Measurements from ENCODE around the gene PROB1. TPM values are rescaled to one million over a fixed set of nuclear protein-coding genes. Genes with fewer than 3 reads are reported as not detected.

The PROB1 gene
- total and polyA plus RNA-seq, 9 of the 15 experiments (the other 6 are each of a cell fraction or from before 2014, with no cell fraction given), result 0.01 to 1.8 (median 0.47) TPM

DNA sequence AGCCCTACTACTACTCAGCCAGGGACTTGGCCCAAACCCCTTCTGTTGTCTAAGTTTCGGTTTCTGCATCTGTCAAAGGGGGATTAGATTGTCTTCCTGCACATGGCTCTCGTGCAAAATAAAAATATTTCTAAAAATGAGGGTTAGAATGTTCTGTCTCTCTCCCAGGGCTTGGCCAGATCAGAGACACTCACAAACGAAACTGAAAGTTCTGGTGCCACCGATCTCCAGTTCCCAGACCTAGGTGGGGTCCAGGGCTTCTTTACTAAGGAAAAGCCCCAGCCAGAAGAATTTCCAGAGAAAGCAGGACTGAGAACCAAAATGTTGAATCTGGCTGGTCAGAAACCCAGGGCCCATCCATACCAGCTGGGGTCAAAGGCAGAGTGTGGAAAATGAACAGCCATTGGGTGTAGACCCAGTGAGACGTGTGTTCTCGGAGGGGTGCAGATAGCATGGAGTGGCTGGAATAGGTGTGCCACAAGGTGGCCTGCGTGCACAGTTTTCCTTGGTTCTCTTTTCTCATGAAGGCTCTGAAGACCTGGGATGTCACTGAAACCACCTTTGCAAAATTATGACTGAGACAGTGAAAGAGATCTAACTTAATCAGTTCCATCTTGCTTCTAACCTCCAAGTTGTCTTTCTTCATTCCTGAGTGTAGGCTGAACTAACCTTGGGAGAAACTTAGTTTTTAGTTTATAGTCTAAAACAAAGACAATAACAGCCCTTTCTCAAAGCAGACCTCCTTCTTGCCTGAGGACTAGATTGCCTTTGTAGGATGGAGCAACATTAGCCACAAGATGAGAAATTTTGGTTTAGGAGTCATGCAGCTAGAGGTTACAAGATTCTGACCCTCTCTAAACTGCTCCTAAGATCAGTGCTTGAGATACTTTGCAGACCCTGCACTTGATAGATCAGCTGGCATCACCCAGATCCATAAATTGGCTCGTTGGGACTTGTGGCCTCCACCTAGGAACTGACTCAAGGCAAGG lies 9.5 kb downstream of the PROB1 start (continued):
- TF ChIP-seq, protein P1, sequence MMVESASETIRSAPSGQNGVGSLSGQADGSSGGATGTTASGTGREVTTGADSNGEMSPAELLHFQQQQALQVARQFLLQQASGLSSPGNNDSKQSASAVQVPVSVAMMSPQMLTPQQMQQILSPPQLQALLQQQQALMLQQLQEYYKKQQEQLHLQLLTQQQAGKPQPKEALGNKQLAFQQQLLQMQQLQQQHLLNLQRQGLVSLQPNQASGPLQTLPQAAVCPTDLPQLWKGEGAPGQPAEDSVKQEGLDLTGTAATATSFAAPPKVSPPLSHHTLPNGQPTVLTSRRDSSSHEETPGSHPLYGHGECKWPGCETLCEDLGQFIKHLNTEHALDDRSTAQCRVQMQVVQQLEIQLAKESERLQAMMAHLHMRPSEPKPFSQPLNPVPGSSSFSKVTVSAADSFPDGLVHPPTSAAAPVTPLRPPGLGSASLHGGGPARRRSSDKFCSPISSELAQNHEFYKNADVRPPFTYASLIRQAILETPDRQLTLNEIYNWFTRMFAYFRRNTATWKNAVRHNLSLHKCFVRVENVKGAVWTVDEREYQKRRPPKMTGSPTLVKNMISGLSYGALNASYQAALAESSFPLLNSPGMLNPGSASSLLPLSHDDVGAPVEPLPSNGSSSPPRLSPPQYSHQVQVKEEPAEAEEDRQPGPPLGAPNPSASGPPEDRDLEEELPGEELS (CRISPR knock-in tag; IDR thresholded peaks at IDR 0.05; ENCODE audit: borderline replicate concordance), result no peak
- no peak for TF ChIP-seq CGGBP1 (CRISPR knock-in tag; IDR thresholded peaks at IDR 0.05)
- no peak for TF ChIP-seq HDAC8 (tag; IDR thresholded peaks at IDR 0.05)
- no peak for TF ChIP-seq ILF3 (IDR thresholded peaks at IDR 0.05; ENCODE audit: borderline replicate concordance)
- TF ChIP-seq, protein P2, sequence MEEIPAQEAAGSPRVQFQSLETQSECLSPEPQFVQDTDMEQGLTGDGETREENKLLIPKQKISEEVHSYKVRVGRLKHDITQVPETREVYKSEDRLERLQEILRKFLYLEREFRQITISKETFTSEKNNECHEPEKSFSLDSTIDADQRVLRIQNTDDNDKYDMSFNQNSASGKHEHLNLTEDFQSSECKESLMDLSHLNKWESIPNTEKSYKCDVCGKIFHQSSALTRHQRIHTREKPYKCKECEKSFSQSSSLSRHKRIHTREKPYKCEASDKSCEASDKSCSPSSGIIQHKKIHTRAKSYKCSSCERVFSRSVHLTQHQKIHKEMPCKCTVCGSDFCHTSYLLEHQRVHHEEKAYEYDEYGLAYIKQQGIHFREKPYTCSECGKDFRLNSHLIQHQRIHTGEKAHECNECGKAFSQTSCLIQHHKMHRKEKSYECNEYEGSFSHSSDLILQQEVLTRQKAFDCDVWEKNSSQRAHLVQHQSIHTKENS (CRISPR knock-in tag; IDR thresholded peaks at IDR 0.05), result no peak
- no peak for TF ChIP-seq SMAD4 (CRISPR knock-in tag; conservative IDR thresholded peaks at IDR 0.05)
- no peak for TF ChIP-seq NCOR1 (IDR thresholded peaks at IDR 0.05)
- TF ChIP-seq STAT5B (CRISPR knock-in tag; IDR thresholded peaks at IDR 0.05), result no peak
- no peak for TF ChIP-seq FOXA1 (IDR thresholded peaks at IDR 0.05; ENCODE audit: borderline replicate concordance)
- TF ChIP-seq HDAC6 (IDR thresholded peaks at IDR 0.05; ENCODE audit: low read depth, low read length), result no peak
- no peak for TF ChIP-seq MEF2D (tag; conservative IDR thresholded peaks at IDR 0.05; ENCODE audit: low read depth)
- TF ChIP-seq MITF (IDR thresholded peaks at IDR 0.05), result no peak
- TF ChIP-seq POLR3A (IDR thresholded peaks at IDR 0.05; ENCODE audit: borderline replicate concordance, extremely low read depth, insufficient read depth, insufficient read length), result no peak
- TF ChIP-seq XRCC5 (IDR thresholded peaks at IDR 0.05; ENCODE audit: low read depth, low read length), result no peak
- TF ChIP-seq, protein P3, sequence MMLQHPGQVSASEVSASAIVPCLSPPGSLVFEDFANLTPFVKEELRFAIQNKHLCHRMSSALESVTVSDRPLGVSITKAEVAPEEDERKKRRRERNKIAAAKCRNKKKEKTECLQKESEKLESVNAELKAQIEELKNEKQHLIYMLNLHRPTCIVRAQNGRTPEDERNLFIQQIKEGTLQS (IDR thresholded peaks at IDR 0.05), result no peak
- TF ChIP-seq, protein P3 (CRISPR knock-in tag; conservative IDR thresholded peaks at IDR 0.05), result no peak
- no peak for TF ChIP-seq ZNF551 (CRISPR knock-in tag; IDR thresholded peaks at IDR 0.05)
- TF ChIP-seq KLF10 (CRISPR knock-in tag; IDR thresholded peaks at IDR 0.05), result no peak
- TF ChIP-seq, protein P4, sequence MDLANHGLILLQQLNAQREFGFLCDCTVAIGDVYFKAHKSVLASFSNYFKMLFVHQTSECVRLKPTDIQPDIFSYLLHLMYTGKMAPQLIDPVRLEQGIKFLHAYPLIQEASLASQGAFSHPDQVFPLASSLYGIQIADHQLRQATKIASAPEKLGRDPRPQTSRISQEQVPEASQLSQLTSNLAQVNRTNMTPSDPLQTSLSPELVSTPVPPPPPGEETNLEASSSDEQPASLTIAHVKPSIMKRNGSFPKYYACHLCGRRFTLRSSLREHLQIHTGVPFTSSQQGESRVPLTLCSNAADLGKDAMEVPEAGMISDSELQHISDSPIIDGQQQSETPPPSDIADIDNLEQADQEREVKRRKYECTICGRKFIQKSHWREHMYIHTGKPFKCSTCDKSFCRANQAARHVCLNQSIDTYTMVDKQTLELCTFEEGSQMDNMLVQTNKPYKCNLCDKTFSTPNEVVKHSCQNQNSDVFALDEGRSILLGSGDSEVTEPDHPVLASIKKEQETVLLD (IDR thresholded peaks at IDR 0.05), result no peak
